ENCODE measurements around the gene MAPK8IP2.

DNA sequence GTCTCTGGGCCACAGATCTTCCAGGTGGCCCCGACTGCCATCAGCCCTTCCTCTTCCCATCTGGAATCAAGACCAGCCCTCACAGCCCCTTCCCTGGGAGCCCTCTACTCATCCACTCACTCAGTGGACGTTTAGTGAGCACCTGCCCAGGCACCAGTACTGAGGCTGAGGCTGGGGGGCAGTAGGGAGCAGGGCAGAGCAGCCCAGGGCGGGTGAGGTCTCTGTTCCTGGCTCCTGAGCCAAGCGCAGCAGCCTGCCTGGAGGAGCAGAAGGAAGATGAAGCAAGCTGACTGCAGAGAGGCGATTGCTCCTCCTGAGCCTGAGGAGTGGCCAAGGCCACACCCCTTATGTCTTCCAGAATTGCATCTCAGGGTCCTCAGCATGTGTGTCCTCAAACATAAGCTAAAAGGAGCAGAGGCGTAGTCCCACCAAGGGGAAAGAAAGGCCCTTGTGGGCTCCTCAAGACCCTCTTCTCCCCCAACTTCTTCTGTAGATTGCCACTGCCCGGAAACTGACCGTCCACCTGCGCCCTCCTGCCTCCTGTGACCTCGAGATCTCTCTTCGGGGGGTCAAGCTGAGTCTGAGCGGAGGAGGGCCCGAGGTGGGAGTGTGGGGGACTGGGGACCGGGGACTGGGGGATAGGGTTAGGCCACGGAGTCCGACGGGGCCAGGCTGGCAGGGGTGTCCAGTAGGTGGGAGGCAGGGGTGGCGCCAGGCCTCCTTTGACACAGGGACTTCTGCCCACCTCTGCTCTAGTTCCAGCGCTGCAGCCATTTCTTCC lies 5.8 kb downstream of the MAPK8IP2 start:
- TF ChIP-seq POLR2A (IDR thresholded peaks at IDR 0.05; ENCODE audit: low read depth, low read length) (no peak), POLR2AphosphoS5 (IDR thresholded peaks at IDR 0.05; ENCODE audit: low read depth, low read length) (no peak), TAF1 (IDR thresholded peaks at IDR 0.05; ENCODE audit: borderline replicate concordance, low read depth, low read length) (no peak)
